Lower lobe of right lung (tissue), 1 donor: Measurements from ENCODE around the gene PTH2. TPM values are rescaled to one million over a fixed set of nuclear protein-coding genes. Genes with fewer than 3 reads are reported as not detected.

Experiments
- total RNA-seq: library from RNA; stranded (reverse); fragmentation: NEBNext Ultra II Directional; extraction: Animal tissue kit (Norgen Biotek cat#: 25700); gene quantifications from one replicate; pipeline ENCODE4 v1.2.1, GENCODE V29; 2021
- donor health status: DM: no; HTN: yes; CAD: no; lungs with severe emphysema.

Gene PTH2
- total RNA-seq, 1 donor from 2014 or later: not detected

Other genes with a start within 250 kb of the PTH2 start
- 4.9 TPM for gene SLC6A16, start 98.2 kb downstream of the PTH2 start, total RNA-seq
- gene CD37, start 88.0 kb downstream of the PTH2 start, total RNA-seq: 175 TPM
- gene TEAD2, start 61.0 kb downstream of the PTH2 start, total RNA-seq: 36.2 TPM
- 0.92 TPM for gene DKKL1, start 59.6 kb downstream of the PTH2 start, total RNA-seq
- 3.1 TPM for gene KASH5, start 35.2 kb downstream of the PTH2 start, total RNA-seq
- gene GFY, start 1.9 kb upstream of the PTH2 start, total RNA-seq: not detected
- 0.56 TPM for gene SLC17A7, start 18.1 kb upstream of the PTH2 start, total RNA-seq
- gene PIH1D1, start 28.4 kb upstream of the PTH2 start, total RNA-seq: 63.2 TPM
- gene ALDH16A1, start 29.8 kb upstream of the PTH2 start, total RNA-seq: 33.7 TPM
- 12.8 TPM for gene FLT3LG, start 50.8 kb upstream of the PTH2 start, total RNA-seq
- gene RPL13A, start 64.2 kb upstream of the PTH2 start, total RNA-seq: 1,820 TPM
- 1,649 TPM for gene RPS11, start 73.0 kb upstream of the PTH2 start, total RNA-seq
- 385 TPM for gene FCGRT, start 89.2 kb upstream of the PTH2 start, total RNA-seq
- 28.1 TPM for gene RCN3, start 104.6 kb upstream of the PTH2 start, total RNA-seq
- 47.2 TPM for gene NOSIP, start 157.1 kb upstream of the PTH2 start, total RNA-seq
- 7.6 TPM for gene PRRG2, start 157.9 kb upstream of the PTH2 start, total RNA-seq
- 32.0 TPM for gene PRR12, start 167.7 kb upstream of the PTH2 start, total RNA-seq
- 114 TPM for gene RRAS, start 216.7 kb upstream of the PTH2 start, total RNA-seq
- 59.4 TPM for gene SCAF1, start 218.8 kb upstream of the PTH2 start, total RNA-seq
- gene IRF3, start 242.4 kb upstream of the PTH2 start, total RNA-seq: 99.8 TPM
- gene BCL2L12, start 242.5 kb upstream of the PTH2 start, total RNA-seq: 17.0 TPM